GM12892 (cell line): ENCODE results near the gene CHMP6.

ENCODE experiments used
- POLR2A ChIP-seq: IDR thresholded peaks from 2 replicates; pipeline ENCODE4 v1.6.1; 2011; ENCODE audit warnings: low read depth, low read length, control low read depth
- POLR2AphosphoS5 ChIP-seq: IDR thresholded peaks from 2 replicates; pipeline ENCODE4 v1.6.1; 2011; ENCODE audit warnings: low read depth, low read length, control low read depth
- TAF1 ChIP-seq: IDR thresholded peaks from 2 replicates; pipeline ENCODE4 v1.6.1; 2011; ENCODE audit warnings: low read depth, mild to moderate bottlenecking, control low read depth, low read length, borderline replicate concordance

GRCh38 chr17:81046770-81047359, 55.2 kb downstream of the CHMP6 start:
- TF ChIP-seq TAF1 (no peak), POLR2A (no peak), POLR2AphosphoS5 (no peak)
